Measurements from ENCODE around the gene CAMK2N2.

Gene CAMK2N2

DNA sequence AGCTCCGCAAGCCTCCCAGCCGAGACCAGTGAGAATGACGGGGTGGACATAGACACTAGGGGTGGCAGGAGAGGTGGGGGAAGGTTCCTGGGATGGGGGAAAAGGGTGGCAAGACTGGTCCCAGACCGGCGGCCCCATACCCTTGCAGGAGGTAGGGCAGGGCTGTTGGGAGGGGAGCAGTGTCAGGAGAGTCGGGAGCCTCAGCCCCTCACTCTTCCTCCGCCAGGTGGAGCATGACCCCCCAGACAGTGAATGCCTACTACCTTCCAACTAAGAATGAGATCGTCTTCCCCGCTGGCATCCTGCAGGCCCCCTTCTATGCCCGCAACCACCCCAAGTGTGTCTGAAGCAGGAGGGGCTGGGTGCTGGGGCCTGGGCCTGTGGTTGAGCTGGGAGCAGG, 29.0 kb upstream of the CAMK2N2 start:
- TF ChIP-seq, protein P1, sequence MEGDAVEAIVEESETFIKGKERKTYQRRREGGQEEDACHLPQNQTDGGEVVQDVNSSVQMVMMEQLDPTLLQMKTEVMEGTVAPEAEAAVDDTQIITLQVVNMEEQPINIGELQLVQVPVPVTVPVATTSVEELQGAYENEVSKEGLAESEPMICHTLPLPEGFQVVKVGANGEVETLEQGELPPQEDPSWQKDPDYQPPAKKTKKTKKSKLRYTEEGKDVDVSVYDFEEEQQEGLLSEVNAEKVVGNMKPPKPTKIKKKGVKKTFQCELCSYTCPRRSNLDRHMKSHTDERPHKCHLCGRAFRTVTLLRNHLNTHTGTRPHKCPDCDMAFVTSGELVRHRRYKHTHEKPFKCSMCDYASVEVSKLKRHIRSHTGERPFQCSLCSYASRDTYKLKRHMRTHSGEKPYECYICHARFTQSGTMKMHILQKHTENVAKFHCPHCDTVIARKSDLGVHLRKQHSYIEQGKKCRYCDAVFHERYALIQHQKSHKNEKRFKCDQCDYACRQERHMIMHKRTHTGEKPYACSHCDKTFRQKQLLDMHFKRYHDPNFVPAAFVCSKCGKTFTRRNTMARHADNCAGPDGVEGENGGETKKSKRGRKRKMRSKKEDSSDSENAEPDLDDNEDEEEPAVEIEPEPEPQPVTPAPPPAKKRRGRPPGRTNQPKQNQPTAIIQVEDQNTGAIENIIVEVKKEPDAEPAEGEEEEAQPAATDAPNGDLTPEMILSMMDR (conservative IDR thresholded peaks at IDR 0.05; ENCODE audit: low read depth, low read length), result no peak
- no peak overlapping the region for H3K4me3 ChIP-seq (ENCODE audit: low read depth, low read length)
- no peak for DNase-seq (ENCODE audit: low read depth)

DNA sequence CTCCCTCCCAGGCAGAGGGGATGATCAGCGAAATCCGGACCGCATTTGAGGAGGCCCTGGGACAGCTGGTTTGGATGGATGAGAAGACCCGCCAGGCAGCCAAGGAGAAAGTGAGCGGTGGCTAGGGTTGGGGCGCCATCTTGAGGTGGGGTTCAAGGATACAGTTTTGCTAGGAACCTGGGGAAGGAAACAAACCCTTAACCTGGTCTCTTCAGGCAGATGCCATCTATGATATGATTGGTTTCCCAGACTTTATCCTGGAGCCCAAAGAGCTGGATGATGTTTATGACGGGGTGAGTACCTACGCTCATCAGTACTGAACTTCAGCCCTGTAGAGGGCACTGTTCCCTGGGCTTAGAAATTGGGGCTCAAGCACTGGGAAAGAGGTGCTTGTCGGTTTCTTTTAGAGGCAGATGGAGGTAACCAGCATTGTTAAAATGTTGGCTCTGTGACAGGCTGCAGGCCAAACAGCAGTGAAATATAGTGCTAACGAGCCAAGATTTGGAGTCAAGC, 28.1 kb upstream of the CAMK2N2 start:
- H3K4me3 ChIP-seq (ENCODE audit: low read depth, low read length), result no peak overlapping the region
- TF ChIP-seq, protein P1 (conservative IDR thresholded peaks at IDR 0.05; ENCODE audit: low read depth, low read length), result peak; percentile 78
- peak; percentile 67 for DNase-seq (ENCODE audit: low read depth)

DNA sequence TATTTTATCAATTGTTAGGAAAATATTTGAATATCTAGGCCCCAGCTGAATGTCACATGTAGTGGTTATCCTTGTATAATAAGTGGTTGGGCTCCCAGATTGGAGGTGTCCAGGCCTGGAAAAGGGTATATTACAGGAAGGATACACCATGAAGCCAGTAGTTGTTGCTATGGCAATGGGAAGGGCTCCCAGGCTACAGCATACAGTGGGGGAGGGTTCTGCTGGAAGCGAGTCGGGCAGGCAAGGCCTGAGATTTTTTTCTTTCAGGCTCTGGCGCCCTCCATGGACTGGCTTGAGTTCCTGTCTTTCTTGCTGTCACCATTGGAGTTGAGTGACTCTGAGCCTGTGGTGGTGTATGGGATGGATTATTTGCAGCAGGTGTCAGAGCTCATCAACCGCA, 23.3 kb upstream of the CAMK2N2 start:
- peak; percentile 88 for DNase-seq (ENCODE audit: low read depth)

DNA sequence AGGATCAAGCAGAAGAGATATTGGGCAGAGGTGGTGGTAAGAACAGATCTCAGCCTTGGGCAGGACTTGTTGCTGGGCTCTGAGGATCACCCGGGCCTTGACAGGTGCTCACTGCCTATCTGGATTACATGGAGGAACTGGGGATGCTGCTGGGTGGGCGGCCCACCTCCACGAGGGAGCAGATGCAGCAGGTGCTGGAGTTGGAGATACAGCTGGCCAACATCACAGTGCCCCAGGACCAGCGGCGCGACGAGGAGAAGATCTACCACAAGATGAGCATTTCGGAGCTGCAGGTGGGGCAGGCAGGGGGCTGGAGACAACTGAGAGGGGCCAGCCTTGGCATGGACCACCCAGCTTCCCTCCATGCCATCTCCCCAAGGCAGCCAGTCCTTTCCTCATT, 22.3 kb upstream of the CAMK2N2 start:
- TF ChIP-seq, protein P1 (conservative IDR thresholded peaks at IDR 0.05; ENCODE audit: low read depth, low read length), result no peak
- no peak overlapping the region for H3K4me3 ChIP-seq (ENCODE audit: low read depth, low read length)
- DNase-seq (ENCODE audit: low read depth), result no peak

More for the DNA sequence above, 23.3 kb upstream of the CAMK2N2 start:
- TF ChIP-seq, protein P1 (conservative IDR thresholded peaks at IDR 0.05; ENCODE audit: low read depth, low read length), result peak; percentile 72
- H3K4me3 ChIP-seq (ENCODE audit: low read depth, low read length), result no peak overlapping the region

DNA sequence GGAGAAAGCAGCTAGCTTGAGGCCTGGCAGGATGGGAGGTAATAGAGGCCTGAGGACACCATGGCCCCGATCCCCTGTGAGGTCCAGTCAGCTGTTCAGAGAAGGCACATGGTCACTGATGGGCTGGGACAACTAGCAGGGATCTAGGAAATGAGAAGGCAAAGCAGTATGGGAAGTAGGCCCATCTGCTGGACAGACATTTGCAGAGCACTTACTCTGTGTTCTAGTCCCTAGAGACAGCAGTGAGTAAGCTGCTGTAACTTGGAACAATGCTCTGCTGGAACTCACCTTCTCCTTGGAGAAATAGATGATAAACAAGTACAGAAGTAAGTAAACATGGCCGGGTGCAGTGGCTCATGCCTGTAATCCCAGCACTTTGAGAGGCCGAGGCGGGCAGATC, 21.6 kb upstream of the CAMK2N2 start:
- no peak overlapping the region for H3K4me3 ChIP-seq (ENCODE audit: low read depth, low read length)
- TF ChIP-seq, protein P1 (conservative IDR thresholded peaks at IDR 0.05; ENCODE audit: low read depth, low read length), result no peak
- DNase-seq (ENCODE audit: low read depth), result no peak

DNA sequence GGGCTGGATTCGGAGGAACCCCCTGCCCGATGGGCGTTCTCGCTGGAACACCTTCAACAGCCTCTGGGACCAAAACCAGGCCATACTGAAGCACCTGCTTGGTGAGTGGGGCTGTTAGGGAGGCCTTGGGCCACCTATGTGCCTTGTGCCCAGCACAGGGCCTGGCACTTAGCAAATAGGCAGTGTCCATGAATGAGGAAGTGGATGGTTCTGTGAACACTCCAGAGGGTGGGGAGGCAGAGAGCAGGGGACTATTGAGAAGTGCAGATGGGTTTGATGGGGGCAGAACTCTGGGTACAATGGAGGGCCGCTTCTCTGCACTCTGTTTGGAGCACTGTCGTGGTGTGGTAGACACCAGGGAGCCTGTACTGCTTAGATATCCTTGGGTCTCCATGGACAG, 16.0 kb upstream of the CAMK2N2 start:
- no peak for DNase-seq (ENCODE audit: low read depth)
- TF ChIP-seq, protein P1 (conservative IDR thresholded peaks at IDR 0.05; ENCODE audit: low read depth, low read length), result no peak
- H3K4me3 ChIP-seq (ENCODE audit: low read depth, low read length), result no peak overlapping the region

All from choroid plexus epithelial cell (primary cell).